Stimulated activated CD8-positive, alpha-beta memory T cell treated with anti-CD3 and anti-CD28 coated beads, Interleukin-12 subunit alpha, Interleukin-12 subunit beta, amount 100 ng/mL, for 24 hours (primary cell): ENCODE measurements around the gene PIP5KL1.

Experiments used
- DNase-seq: peaks from one replicate; pipeline ENCODE4 v3.0.0-alpha.2; 2020; ENCODE audit errors: extremely low read depth

Gene PIP5KL1

GRCh38 chr9:127873886-127874285 lies 56.7 kb downstream of the PIP5KL1 start:
- DNase-seq = no peak

- DNase-seq = no peak
Observed at GRCh38 chr9:127873223-127873691, 57.3 kb downstream of the PIP5KL1 start.

GRCh38 chr9:127872369-127873222 lies 58.0 kb downstream of the PIP5KL1 start:
- no peak for DNase-seq

GRCh38 chr9:127871531-127871930 lies 59.0 kb downstream of the PIP5KL1 start:
- DNase-seq = no peak

GRCh38 chr9:127870887-127871286 lies 59.7 kb downstream of the PIP5KL1 start:
- no peak for DNase-seq
